ENCODE measurements around the gene IRGQ.

The IRGQ gene

DNA sequence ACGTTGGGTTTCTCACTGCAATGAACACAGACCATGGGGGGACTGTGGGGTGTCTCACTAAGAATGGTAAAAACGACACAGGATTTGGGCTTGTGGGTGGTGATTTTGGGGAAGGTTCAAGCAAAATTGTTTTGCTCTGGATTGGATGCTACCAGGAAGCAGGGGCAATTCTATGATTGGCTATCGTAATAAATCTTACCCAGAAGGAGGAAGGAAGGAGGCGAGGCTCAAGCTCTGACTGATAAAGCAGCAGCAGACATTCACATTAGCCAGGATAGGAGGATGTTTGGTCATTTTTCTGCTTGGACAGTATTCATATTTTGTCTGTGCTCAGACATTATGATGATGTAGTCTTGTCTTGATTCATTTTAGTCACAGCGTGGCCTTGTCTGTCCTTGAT is 1.9 kb upstream of the IRGQ start:
- TF ChIP-seq CTCF (IDR thresholded peaks at IDR 0.05; ENCODE audit: low read depth, low read length), result no peak
- no peak for TF ChIP-seq MYC (IDR thresholded peaks at IDR 0.05; ENCODE audit: low read depth, low read length)
- TF ChIP-seq POLR2A (IDR thresholded peaks at IDR 0.05; ENCODE audit: extremely low read depth, insufficient read length), result no peak
- TF ChIP-seq, protein P1, sequence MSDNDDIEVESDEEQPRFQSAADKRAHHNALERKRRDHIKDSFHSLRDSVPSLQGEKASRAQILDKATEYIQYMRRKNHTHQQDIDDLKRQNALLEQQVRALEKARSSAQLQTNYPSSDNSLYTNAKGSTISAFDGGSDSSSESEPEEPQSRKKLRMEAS (IDR thresholded peaks at IDR 0.05; ENCODE audit: low read depth, low read length), result no peak
- H3K4me3 ChIP-seq (ENCODE audit: low read depth, low read length), result peak overlapping the region; percentile 97
- DNase-seq (ENCODE audit: low read depth), result no peak

DNA sequence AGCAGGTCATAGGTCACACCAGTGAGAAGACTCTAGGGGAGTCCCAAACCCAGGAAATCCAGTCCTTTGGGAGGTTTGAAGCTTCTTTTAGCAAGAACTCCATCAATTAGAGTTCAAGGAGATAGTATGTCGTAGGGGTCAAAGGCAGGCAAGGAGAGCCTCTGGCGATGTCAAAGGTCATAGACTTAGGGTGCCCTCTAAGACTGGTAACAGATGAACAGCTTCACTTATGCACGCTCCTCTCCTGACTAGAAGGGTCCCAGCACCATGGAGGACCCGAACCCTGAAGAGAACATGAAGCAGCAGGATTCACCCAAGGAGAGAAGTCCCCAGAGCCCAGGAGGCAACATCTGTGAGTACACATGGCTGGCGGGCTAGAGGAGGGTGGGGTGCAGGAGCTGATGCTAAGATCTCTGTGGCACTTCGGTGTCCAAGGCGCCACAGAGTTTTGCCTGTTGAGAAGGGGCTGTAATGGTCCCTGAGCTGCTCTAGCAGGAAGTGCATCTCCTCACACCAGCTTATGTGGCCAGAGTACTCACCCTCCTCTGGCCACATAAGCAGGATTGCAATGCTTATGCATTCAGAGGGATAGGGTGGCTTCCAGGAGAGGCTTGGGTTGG is 1.0 kb upstream of the IRGQ start:
- TF ChIP-seq, protein P1 (IDR thresholded peaks at IDR 0.05; ENCODE audit: low read depth, low read length), result no peak
- TF ChIP-seq POLR2A (IDR thresholded peaks at IDR 0.05; ENCODE audit: extremely low read depth, insufficient read length) (no peak), CTCF (IDR thresholded peaks at IDR 0.05; ENCODE audit: low read depth, low read length) (no peak), MYC (IDR thresholded peaks at IDR 0.05; ENCODE audit: low read depth, low read length) (no peak; the same call in 1 of the 2 replicates)
- H3K4me3 ChIP-seq (ENCODE audit: low read depth, low read length), result peak overlapping the region; percentile 97
- DNase-seq (ENCODE audit: low read depth), result peak; percentile 11

- peak overlapping the region; percentile 77 for H3K4me3 ChIP-seq (ENCODE audit: low read depth, low read length)
- no peak for DNase-seq (ENCODE audit: low read depth)
- TF ChIP-seq, protein P1 (IDR thresholded peaks at IDR 0.05; ENCODE audit: low read depth, low read length), result no peak
- TF ChIP-seq MYC (IDR thresholded peaks at IDR 0.05; ENCODE audit: low read depth, low read length), result no peak
- no peak for TF ChIP-seq CTCF (IDR thresholded peaks at IDR 0.05; ENCODE audit: low read depth, low read length)
- no peak for TF ChIP-seq POLR2A (IDR thresholded peaks at IDR 0.05; ENCODE audit: extremely low read depth, insufficient read length)
Observed at GRCh38 chr19:43595605-43595998, 332 bp downstream of the IRGQ start.

DNA sequence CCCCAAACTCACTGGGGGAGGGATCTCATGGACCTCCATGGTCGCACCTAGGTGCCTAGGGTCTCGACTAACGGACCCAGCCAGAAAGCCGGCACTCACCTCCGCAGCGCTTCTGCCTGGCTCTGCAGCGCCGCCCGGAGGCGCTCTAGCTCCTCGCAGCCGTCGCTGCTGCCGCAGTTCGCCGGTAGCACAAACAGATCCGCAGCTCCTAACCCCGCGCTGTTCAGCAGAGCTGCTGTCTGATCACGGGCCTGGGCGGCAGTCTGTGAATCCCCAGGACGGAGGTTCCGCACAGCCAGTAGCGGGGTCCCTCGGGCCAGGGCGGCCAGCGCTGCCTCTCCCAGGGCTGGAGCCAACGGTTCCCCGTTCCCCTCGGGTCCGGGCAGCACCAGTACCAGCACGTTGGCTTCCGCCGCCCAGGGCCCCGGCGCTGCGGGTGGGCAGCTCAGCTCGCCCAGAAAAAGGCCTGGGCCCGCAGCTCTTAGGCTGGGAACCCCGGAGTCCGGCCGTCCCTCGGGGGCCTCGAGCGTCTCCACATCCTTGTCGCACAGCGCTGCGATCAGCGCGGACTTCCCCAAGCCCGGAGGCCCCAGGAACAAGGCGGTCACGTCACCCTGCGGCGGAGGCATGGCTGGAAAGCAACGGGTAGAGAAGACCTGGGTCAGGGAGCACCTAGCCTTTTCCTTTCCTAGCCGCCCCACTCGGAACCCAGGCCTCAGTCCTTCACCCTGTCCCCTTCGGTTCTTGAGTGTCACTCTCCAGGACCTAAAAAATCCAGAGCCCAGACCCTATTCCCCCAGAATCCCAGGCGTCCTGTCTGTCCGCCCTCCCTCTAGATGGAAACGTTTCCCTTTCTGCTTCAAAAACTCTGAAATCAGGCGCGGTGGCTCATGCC is 977 bp downstream of the IRGQ start:
- DNase-seq (ENCODE audit: low read depth), result peak; percentile 80
- TF ChIP-seq POLR2A (IDR thresholded peaks at IDR 0.05; ENCODE audit: extremely low read depth, insufficient read length), result peak; percentile 16
- TF ChIP-seq MYC (IDR thresholded peaks at IDR 0.05; ENCODE audit: low read depth, low read length), result peak; percentile 61
- peak; percentile 75 for TF ChIP-seq CTCF (IDR thresholded peaks at IDR 0.05; ENCODE audit: low read depth, low read length)
- TF ChIP-seq, protein P1 (IDR thresholded peaks at IDR 0.05; ENCODE audit: low read depth, low read length), result peak; percentile 11; the same call in 1 of the 2 replicates

GRCh38 chr19:43594081-43594697 is 1.7 kb downstream of the IRGQ start:
- TF ChIP-seq POLR2A (IDR thresholded peaks at IDR 0.05; ENCODE audit: extremely low read depth, insufficient read length), result no peak
- TF ChIP-seq, protein P1 (IDR thresholded peaks at IDR 0.05; ENCODE audit: low read depth, low read length), result no peak
- TF ChIP-seq CTCF (IDR thresholded peaks at IDR 0.05; ENCODE audit: low read depth, low read length), result no peak
- no peak for TF ChIP-seq MYC (IDR thresholded peaks at IDR 0.05; ENCODE audit: low read depth, low read length)
- no peak for DNase-seq (ENCODE audit: low read depth)
- H3K4me3 ChIP-seq (ENCODE audit: low read depth, low read length), result peak overlapping the region; percentile 77

More for the DNA sequence above, 977 bp downstream of the IRGQ start:
- peak overlapping the region; percentile 77 for H3K4me3 ChIP-seq (ENCODE audit: low read depth, low read length)
